ENCODE data around the gene NREP. TPM values are rescaled to one million over a fixed set of nuclear protein-coding genes. Genes with fewer than 3 reads are reported as not detected.

NREP gene
- total and polyA plus RNA-seq, 2 experiments from 2014 or later = 260 to 300 TPM

DNA sequence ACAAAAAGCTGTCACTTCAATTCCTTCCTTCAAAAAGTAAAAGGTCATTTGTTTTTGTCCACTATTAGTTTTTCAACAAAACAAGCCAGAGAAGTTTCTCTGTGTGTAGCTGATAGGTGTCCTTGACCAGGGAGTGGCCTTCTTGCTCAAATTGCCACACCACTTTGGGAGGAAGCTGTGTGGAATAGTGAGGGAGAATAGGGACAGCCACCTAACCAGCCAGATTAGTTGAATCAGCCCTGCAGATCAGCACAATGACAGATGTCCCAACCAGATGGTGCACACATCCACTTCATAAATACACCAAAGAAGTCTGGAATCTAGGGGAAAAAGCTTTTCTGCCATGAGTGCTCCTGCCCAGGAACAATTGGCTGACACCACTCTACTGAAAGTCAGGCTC lies 37.2 kb downstream of the NREP start:
- no peak for ATAC-seq
- peaks cover 5% of the 10 kb centered on the region for H3K27me3 Mint-ChIP-seq (ENCODE audit: insufficient read depth, low read depth, poor library complexity)
- Histone ChIP-seq H4K20me1 (replicated peaks; ENCODE audit: insufficient read depth) (no peaks in the 10 kb centered on the region), H3K36me3 (ENCODE audit: insufficient read depth) (no peaks in the 10 kb centered on the region; the same call in 1 of the 2 replicates), H3K79me2 (replicated peaks; ENCODE audit: insufficient read depth) (no peaks in the 10 kb centered on the region), H3K27ac (ENCODE audit: low read depth) (no peak overlapping the region; the same call in 1 of the 2 replicates), H2AFZ (no peak overlapping the region), H3F3A (replicated peaks; ENCODE audit: low read depth) (no peaks in the 10 kb centered on the region), H3K4me3 (no peak overlapping the region), H3K4me1 (ENCODE audit: insufficient read depth) (peaks cover 22% of the 10 kb centered on the region), H3K9me2 (ENCODE audit: insufficient read depth) (peaks cover 31% of the 10 kb centered on the region), H3K4me2 (no peak overlapping the region), H3K27me3 (ENCODE audit: insufficient read depth) (no peaks in the 10 kb centered on the region)
- H3K27ac Mint-ChIP-seq = 0 out of 2 replicates have a peak overlapping the region, but pooled peaks have one; percentile 2
- no peak overlapping the region for H3K4me3 Mint-ChIP-seq
- H3K4me1 Mint-ChIP-seq = peaks cover 25% of the 10 kb centered on the region
- H3K9me3 Mint-ChIP-seq = peaks cover 35% of the 10 kb centered on the region
- no peak for DNase-seq (ENCODE audit: low spot score)
- no peak for TF ChIP-seq ZNF331 (CRISPR knock-in tag; IDR thresholded peaks at IDR 0.05; ENCODE audit: low read depth)
- TF ChIP-seq CREB1 (CRISPR knock-in tag; IDR thresholded peaks at IDR 0.05; ENCODE audit: low read depth) = no peak
- TF ChIP-seq ZNF114 (CRISPR knock-in tag; IDR thresholded peaks at IDR 0.05) = no peak
- TF ChIP-seq STAT1 (IDR thresholded peaks at IDR 0.05; ENCODE audit: unreplicated experiment) = no peak
- TF ChIP-seq EZH2 (IDR thresholded peaks at IDR 0.05; ENCODE audit: low read depth, unreplicated experiment) = no peak
- TF ChIP-seq, protein P1, sequence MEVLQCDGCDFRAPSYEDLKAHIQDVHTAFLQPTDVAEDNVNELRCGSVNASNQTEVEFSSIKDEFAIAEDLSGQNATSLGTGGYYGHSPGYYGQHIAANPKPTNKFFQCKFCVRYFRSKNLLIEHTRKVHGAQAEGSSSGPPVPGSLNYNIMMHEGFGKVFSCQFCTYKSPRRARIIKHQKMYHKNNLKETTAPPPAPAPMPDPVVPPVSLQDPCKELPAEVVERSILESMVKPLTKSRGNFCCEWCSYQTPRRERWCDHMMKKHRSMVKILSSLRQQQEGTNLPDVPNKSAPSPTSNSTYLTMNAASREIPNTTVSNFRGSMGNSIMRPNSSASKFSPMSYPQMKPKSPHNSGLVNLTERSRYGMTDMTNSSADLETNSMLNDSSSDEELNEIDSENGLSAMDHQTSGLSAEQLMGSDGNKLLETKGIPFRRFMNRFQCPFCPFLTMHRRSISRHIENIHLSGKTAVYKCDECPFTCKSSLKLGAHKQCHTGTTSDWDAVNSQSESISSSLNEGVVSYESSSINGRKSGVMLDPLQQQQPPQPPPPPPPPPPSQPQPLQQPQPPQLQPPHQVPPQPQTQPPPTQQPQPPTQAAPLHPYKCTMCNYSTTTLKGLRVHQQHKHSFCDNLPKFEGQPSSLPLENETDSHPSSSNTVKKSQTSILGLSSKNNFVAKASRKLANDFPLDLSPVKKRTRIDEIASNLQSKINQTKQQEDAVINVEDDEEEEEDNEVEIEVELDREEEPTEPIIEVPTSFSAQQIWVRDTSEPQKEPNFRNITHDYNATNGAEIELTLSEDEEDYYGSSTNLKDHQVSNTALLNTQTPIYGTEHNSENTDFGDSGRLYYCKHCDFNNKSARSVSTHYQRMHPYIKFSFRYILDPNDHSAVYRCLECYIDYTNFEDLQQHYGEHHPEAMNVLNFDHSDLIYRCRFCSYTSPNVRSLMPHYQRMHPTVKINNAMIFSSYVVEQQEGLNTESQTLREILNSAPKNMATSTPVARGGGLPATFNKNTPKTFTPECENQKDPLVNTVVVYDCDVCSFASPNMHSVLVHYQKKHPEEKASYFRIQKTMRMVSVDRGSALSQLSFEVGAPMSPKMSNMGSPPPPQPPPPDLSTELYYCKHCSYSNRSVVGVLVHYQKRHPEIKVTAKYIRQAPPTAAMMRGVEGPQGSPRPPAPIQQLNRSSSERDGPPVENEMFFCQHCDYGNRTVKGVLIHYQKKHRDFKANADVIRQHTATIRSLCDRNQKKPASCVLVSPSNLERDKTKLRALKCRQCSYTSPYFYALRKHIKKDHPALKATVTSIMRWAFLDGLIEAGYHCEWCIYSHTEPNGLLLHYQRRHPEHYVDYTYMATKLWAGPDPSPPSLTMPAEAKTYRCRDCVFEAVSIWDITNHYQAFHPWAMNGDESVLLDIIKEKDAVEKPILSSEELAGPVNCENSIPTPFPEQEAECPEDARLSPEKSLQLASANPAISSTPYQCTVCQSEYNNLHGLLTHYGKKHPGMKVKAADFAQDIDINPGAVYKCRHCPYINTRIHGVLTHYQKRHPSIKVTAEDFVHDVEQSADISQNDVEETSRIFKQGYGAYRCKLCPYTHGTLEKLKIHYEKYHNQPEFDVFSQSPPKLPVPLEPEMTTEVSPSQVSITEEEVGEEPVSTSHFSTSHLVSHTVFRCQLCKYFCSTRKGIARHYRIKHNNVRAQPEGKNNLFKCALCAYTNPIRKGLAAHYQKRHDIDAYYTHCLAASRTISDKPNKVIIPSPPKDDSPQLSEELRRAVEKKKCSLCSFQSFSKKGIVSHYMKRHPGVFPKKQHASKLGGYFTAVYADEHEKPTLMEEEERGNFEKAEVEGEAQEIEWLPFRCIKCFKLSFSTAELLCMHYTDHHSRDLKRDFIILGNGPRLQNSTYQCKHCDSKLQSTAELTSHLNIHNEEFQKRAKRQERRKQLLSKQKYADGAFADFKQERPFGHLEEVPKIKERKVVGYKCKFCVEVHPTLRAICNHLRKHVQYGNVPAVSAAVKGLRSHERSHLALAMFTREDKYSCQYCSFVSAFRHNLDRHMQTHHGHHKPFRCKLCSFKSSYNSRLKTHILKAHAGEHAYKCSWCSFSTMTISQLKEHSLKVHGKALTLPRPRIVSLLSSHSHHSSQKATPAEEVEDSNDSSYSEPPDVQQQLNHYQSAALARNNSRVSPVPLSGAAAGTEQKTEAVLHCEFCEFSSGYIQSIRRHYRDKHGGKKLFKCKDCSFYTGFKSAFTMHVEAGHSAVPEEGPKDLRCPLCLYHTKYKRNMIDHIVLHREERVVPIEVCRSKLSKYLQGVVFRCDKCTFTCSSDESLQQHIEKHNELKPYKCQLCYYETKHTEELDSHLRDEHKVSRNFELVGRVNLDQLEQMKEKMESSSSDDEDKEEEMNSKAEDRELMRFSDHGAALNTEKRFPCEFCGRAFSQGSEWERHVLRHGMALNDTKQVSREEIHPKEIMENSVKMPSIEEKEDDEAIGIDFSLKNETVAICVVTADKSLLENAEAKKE (CRISPR knock-in tag; IDR thresholded peaks at IDR 0.05) = no peak
- no peak for TF ChIP-seq NANOG (IDR thresholded peaks at IDR 0.05; ENCODE audit: borderline replicate concordance)
- TF ChIP-seq, protein P2, sequence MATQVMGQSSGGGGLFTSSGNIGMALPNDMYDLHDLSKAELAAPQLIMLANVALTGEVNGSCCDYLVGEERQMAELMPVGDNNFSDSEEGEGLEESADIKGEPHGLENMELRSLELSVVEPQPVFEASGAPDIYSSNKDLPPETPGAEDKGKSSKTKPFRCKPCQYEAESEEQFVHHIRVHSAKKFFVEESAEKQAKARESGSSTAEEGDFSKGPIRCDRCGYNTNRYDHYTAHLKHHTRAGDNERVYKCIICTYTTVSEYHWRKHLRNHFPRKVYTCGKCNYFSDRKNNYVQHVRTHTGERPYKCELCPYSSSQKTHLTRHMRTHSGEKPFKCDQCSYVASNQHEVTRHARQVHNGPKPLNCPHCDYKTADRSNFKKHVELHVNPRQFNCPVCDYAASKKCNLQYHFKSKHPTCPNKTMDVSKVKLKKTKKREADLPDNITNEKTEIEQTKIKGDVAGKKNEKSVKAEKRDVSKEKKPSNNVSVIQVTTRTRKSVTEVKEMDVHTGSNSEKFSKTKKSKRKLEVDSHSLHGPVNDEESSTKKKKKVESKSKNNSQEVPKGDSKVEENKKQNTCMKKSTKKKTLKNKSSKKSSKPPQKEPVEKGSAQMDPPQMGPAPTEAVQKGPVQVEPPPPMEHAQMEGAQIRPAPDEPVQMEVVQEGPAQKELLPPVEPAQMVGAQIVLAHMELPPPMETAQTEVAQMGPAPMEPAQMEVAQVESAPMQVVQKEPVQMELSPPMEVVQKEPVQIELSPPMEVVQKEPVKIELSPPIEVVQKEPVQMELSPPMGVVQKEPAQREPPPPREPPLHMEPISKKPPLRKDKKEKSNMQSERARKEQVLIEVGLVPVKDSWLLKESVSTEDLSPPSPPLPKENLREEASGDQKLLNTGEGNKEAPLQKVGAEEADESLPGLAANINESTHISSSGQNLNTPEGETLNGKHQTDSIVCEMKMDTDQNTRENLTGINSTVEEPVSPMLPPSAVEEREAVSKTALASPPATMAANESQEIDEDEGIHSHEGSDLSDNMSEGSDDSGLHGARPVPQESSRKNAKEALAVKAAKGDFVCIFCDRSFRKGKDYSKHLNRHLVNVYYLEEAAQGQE (IDR thresholded peaks at IDR 0.05; ENCODE audit: unreplicated experiment) = no peak
- TF ChIP-seq, protein P3, sequence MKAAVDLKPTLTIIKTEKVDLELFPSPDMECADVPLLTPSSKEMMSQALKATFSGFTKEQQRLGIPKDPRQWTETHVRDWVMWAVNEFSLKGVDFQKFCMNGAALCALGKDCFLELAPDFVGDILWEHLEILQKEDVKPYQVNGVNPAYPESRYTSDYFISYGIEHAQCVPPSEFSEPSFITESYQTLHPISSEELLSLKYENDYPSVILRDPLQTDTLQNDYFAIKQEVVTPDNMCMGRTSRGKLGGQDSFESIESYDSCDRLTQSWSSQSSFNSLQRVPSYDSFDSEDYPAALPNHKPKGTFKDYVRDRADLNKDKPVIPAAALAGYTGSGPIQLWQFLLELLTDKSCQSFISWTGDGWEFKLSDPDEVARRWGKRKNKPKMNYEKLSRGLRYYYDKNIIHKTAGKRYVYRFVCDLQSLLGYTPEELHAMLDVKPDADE (IDR thresholded peaks at IDR 0.05) = no peak
- TF ChIP-seq, protein P4, sequence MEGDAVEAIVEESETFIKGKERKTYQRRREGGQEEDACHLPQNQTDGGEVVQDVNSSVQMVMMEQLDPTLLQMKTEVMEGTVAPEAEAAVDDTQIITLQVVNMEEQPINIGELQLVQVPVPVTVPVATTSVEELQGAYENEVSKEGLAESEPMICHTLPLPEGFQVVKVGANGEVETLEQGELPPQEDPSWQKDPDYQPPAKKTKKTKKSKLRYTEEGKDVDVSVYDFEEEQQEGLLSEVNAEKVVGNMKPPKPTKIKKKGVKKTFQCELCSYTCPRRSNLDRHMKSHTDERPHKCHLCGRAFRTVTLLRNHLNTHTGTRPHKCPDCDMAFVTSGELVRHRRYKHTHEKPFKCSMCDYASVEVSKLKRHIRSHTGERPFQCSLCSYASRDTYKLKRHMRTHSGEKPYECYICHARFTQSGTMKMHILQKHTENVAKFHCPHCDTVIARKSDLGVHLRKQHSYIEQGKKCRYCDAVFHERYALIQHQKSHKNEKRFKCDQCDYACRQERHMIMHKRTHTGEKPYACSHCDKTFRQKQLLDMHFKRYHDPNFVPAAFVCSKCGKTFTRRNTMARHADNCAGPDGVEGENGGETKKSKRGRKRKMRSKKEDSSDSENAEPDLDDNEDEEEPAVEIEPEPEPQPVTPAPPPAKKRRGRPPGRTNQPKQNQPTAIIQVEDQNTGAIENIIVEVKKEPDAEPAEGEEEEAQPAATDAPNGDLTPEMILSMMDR (conservative IDR thresholded peaks at IDR 0.05; ENCODE audit: low read depth in 2 of 2) = no peak
- no peak for TF ChIP-seq JUNB (IDR thresholded peaks at IDR 0.05; ENCODE audit: unreplicated experiment)
- no peak for TF ChIP-seq EZH2phosphoT487 (IDR thresholded peaks at IDR 0.05; ENCODE audit: unreplicated experiment)
- TF ChIP-seq POLR2AphosphoS5 (IDR thresholded peaks at IDR 0.05; ENCODE audit: low read depth) = no peak
- H3K36me3 Mint-ChIP-seq (ENCODE audit: low read depth) = peaks cover 45% of the 10 kb centered on the region

All from GM23338 (cell line).